Esophagus squamous epithelium (tissue), 5 donors: ENCODE measurements around the gene MSX1. TPM values are rescaled to one million over a fixed set of nuclear protein-coding genes. Genes with fewer than 3 reads are reported as not detected.

Source experiments
- DNase-seq: peaks from one replicate; lab custom pipeline; 2025; lab: John Stamatoyannopoulos, UW
- H3K27ac ChIP-seq, 4 donors: fragments of 200-600 bp; sonication (generic); one replicate each; pipeline ENCODE4 v1.5.1; 2016 to 2019; ENCODE audit warnings: mild to moderate bottlenecking in 1 of 4
- H3K27me3 ChIP-seq, 4 donors: fragments of 200-600 bp; sonication (generic); 1 replicate in 3 of 4; 2 replicates in 1 of 4; pipeline versions ENCODE4 v1.5.1 to v1.6.0; 2017 to 2021; ENCODE audit warnings: antibody characterized with exemption in 1 of 4
- H3K36me3 ChIP-seq, 3 donors: fragments of 200-600 bp; sonication (generic); one replicate each; pipeline ENCODE4 v1.5.1; 2016 to 2019
- H3K4me1 ChIP-seq, 3 donors: fragments of 200-600 bp; sonication (generic); one replicate each; pipeline ENCODE4 v1.5.1; 2017 to 2019
- H3K4me3 ChIP-seq, 4 donors: fragments of 200-600 bp; sonication (generic); 1 replicate in 3 of 4; 2 replicates in 1 of 4; pipeline ENCODE4 v1.5.1; 2016 to 2019; ENCODE audit warnings: mild to moderate bottlenecking in 2 of 4, moderate library complexity in 1 of 4
- H3K9me3 ChIP-seq, 3 donors: fragments of 200-600 bp; sonication (generic); one replicate each; pipeline ENCODE4 v1.5.1; 2016 to 2019
- POLR2A ChIP-seq, 4 donors: fragments of 450-650 bp; IDR thresholded peaks; one replicate each; pipeline ENCODE4 v1.6.1; 2017; ENCODE audit warnings: antibody characterized with exemption in 4 of 4, mild to moderate bottlenecking in 4 of 4, moderate library complexity in 3 of 4
- WGBS, 2 donors: methylation state at CpG; one replicate each; pipeline ENCODE4 v1.1.5; 2018; 5-methylcytosine and 5-hydroxymethylcytosine counted together
- intact Hi-C: fragments of 100-400 bp; cut with DNase I; formaldehyde crosslinking; loops from one replicate; pipeline ENCODE4 v1.15.0; 2022
- total RNA-seq, 4 donors: library from RNA; depleted of rRNA; stranded (reverse); fragments of >200 nt; gene quantifications; one replicate each; pipeline ENCODE4 v1.1.0, GENCODE V29; 2016
- TF ChIP-seq, protein P1 (sequence below), 6 experiments: fragments of 450-650 bp in 4 of 6; fragments of 200-600 bp in 2 of 6; sonication (generic) in 2 of 6; IDR thresholded peaks; one replicate each; pipeline ENCODE4 v1.5.1; 2016 to 2019; ENCODE audit warnings: antibody characterized with exemption in 6 of 6, mild to moderate bottlenecking in 4 of 6, moderate library complexity in 4 of 6
- donor health status: DM: yes; HTN: yes; CAD: no.

MSX1 gene
- 1 to 10 TPM in 1 of 4 donors, under 1 TPM in 1, not detected in 2; 0.76 to 1.4 TPM for total RNA-seq

DNA sequence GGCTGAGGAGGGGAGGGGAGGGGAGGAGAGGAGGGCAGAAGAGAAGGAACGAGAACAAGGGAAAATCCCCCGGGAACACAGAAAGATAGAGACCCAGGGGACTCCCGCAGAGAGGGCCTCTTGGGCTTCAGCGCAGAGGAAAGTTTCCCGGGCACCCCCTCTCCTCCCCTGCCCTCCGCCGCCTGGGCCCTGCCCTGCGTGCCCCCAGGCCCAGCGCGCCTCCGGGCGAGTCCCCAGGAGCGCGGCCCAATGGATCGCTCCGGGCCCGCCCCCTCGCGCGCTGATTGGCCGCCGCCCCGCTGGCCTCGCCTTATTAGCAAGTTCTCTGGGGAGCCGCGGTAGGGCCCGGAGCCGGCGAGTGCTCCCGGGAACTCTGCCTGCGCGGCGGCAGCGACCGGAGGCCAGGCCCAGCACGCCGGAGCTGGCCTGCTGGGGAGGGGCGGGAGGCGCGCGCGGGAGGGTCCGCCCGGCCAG is at the start of gene MSX1:
Gene MSX1, plus strand, starts transcription at position 341 of the 474 bp plus-strand sequence. CDS start 235 bp downstream, outside the sequence.
- H3K27ac ChIP-seq, result peak within 1 kb of the TSS in 3 of 4 donors; percentile 23 to 62 (median 31)
- no peak for DNase-seq
- peaks cover 20 to 83% (median 22%) of the 10 kb centered on the region in 3 donors for H3K4me1 ChIP-seq
- peaks cover 0 to 10% (median 0%) of the 10 kb centered on the region in 3 donors for H3K9me3 ChIP-seq
- TF ChIP-seq POLR2A (IDR thresholded peaks at IDR 0.05), result peak in 2 of 4 donors; percentile 26 to 46
- TF ChIP-seq, protein P1, sequence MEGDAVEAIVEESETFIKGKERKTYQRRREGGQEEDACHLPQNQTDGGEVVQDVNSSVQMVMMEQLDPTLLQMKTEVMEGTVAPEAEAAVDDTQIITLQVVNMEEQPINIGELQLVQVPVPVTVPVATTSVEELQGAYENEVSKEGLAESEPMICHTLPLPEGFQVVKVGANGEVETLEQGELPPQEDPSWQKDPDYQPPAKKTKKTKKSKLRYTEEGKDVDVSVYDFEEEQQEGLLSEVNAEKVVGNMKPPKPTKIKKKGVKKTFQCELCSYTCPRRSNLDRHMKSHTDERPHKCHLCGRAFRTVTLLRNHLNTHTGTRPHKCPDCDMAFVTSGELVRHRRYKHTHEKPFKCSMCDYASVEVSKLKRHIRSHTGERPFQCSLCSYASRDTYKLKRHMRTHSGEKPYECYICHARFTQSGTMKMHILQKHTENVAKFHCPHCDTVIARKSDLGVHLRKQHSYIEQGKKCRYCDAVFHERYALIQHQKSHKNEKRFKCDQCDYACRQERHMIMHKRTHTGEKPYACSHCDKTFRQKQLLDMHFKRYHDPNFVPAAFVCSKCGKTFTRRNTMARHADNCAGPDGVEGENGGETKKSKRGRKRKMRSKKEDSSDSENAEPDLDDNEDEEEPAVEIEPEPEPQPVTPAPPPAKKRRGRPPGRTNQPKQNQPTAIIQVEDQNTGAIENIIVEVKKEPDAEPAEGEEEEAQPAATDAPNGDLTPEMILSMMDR (IDR thresholded peaks at IDR 0.05), result no peak
- intact Hi-C loops, result no loop called here
- H3K27me3 ChIP-seq, result peaks cover 44 to 100% (median 72%) of the 10 kb centered on the region in 4 donors
- no peaks in the 10 kb centered on the region for H3K36me3 ChIP-seq
- H3K4me3 ChIP-seq, result peak within 1 kb of the TSS; percentile 33 to 75 (median 51)
- WGBS, 2 donors, result 0 to 1% methylated on average over 4 to 8 of the region's 44 CpGs

DNA sequence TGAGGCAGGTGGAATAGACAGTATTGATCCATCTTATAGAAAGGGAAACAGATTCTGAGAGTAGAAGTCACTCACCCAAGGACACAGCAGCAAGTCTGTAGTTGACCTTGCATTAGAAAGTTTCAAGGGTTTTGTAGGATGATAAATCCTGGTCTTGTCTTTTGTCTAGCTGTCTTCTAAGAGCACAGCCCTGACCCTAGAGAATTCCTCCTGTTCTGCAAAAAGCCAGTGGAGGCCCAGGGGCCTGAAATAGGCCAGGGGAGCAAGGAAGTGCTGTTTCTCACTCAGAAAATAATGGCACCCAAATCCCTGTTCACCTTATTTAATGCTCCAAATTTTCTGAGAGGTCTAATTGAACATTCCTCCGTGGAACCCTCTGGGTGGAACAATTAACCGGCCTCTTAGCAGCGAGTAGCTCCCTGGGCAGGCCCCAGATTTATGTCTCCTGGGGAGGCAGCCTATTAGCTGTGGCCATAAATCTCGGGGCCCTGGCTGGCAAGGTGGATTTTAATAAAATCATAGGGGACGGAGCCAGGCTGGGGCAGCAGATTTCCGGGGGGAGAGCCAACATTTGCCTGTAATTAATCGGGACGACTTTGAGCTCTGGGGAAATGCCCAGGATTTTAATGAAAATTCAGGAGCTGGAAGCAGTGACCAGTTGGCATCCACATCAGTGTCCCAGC is 49.2 kb upstream of the MSX1 start:
- DNase-seq, result no peak
- Histone ChIP-seq H3K27ac (no peak overlapping the region), H3K27me3 (peaks cover 0 to 12% (median 0%) of the 10 kb centered on the region in 4 donors), H3K36me3 (no peaks in the 10 kb centered on the region), H3K4me3 (no peak overlapping the region), H3K4me1 (no peaks in the 10 kb centered on the region), H3K9me3 (peaks cover 0 to 9% (median 0%) of the 10 kb centered on the region in 3 donors)
- 75 to 80% methylated on average over 5 to 8 of the region's 8 CpGs for WGBS, 2 donors
- intact Hi-C loops, result no loop called here
- no peak for TF ChIP-seq POLR2A (IDR thresholded peaks at IDR 0.05)
- TF ChIP-seq, protein P1 (IDR thresholded peaks at IDR 0.05), result no peak

DNA sequence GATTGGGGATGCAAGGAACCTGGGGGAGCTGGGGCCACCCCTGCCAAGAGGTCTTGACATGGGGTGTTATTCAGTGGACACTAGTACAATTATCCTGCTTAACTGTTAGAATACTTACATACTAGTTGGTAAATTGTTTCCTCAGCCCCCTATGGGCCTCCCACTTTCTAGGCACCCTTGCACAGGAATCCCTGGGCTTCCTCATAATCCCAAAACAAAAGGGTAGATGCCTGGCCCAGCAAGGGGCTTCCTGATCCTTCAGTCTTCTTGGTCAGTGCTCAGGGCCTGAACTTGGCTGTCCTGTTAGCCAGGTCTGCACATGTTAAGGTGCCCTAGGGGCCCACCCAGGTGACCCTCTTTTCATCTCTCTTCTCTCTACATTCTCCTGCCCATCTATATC is 48.7 kb upstream of the MSX1 start:
- Histone ChIP-seq H3K27ac (no peak overlapping the region), H3K4me3 (no peak overlapping the region), H3K27me3 (peaks cover 0 to 12% (median 0%) of the 10 kb centered on the region in 4 donors), H3K36me3 (no peaks in the 10 kb centered on the region), H3K9me3 (peaks cover 0 to 9% (median 0%) of the 10 kb centered on the region in 3 donors), H3K4me1 (no peaks in the 10 kb centered on the region)
- intact Hi-C loops, result no loop called here
- no peak for DNase-seq
- TF ChIP-seq, protein P1 (IDR thresholded peaks at IDR 0.05), result no peak
- TF ChIP-seq POLR2A (IDR thresholded peaks at IDR 0.05), result no peak

DNA sequence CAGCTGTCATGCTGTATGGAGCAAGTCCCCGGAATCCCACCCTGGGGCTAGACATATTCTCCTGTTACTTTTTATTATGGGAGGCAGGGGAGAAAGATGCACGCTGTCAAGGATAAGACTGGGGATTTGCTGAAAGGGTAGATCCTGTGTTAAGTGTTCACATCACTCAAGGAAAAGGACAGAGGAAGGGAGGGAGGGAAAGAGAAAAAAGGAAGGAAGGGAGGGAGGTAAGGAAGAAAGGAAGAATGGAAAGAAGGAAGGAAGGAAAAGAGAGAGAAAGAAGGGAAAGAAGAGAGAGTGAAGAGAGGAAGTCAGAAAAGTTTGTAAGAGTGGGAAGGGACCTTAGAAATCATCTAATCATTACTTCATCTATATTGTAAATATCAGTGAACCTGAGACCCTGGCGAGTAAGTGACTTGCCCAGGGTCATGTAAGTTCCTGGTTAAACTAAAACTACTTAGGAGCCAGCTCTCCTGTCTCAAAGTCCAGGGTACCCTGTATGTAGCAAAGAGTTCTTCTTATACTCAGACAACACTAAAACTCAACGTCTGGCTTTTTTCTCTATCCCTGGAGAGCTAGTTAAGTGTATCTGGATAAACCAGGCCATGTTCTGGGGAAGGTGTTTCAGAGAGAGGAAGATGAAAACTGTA is 47.2 kb upstream of the MSX1 start:
- TF ChIP-seq POLR2A (IDR thresholded peaks at IDR 0.05), result no peak
- TF ChIP-seq, protein P1 (IDR thresholded peaks at IDR 0.05), result no peak
- peaks cover 0 to 12% (median 0%) of the 10 kb centered on the region in 4 donors for H3K27me3 ChIP-seq
- no peaks in the 10 kb centered on the region for H3K4me1 ChIP-seq
- no peak overlapping the region for H3K27ac ChIP-seq
- intact Hi-C loops, result no loop called here
- DNase-seq, result no peak
- H3K4me3 ChIP-seq, result no peak overlapping the region
- peaks cover 0 to 9% (median 0%) of the 10 kb centered on the region in 3 donors for H3K9me3 ChIP-seq
- 66 to 70% methylated on average over 4 of the region's 4 CpGs for WGBS, 2 donors
- H3K36me3 ChIP-seq, result no peaks in the 10 kb centered on the region
